CD4-positive, alpha-beta T cell treated with Interleukin-4 for 4 hours (primary cell): ENCODE results near the gene MAGOH.

Experiments
- DNase-seq: peaks from one replicate; pipeline ENCODE4 v3.0.0-alpha.2; 2020

Gene MAGOH

DNA sequence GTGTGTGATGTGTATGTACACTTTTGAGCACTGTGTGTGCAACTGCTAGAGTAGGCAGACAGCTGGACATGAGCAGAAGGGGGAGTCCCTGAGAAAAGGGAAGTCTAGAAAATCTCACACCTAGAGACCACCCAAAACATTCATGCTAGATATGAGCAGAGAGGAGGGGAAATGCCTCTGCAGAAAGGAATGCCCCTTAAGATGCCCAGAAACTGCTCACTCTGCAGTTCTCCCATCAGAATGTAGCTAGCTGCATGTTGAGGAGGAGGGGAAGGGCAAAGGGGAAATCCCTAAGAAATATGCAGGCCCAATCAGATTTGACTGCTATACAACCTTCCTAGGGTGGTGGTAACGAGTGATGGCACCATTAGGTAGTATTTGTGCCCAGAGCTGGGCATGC is 31.8 kb upstream of the MAGOH start:
- no peak for DNase-seq

- no peak for DNase-seq
These were observed 29.4 kb upstream of the MAGOH start for GRCh38 chr1:53267761-53268160.

DNA sequence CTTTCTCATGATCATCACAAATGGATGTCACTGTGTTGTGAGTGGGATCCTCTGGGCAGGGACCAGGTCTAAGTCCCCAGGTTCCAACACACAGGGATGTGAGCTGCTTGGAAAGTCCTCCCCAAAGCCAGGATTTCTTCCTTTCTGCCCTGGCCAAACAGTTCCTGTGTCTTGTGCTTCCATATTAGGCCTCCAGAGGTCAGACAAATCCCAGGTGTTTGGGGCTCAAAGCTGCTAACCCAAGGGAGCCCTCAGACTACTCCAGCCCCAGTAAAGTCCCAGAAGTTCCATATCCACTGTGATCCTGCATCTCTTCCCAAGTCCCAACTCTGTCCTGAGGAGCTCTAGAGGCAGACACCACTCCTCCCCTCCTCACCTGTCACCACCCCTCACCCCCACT is 27.7 kb upstream of the MAGOH start:
- no peak for DNase-seq

- no peak for DNase-seq
These were observed 27.3 kb upstream of the MAGOH start for GRCh38 chr1:53265581-53265980.

- DNase-seq = no peak
These were observed 25.7 kb upstream of the MAGOH start for GRCh38 chr1:53264048-53264447.

DNA sequence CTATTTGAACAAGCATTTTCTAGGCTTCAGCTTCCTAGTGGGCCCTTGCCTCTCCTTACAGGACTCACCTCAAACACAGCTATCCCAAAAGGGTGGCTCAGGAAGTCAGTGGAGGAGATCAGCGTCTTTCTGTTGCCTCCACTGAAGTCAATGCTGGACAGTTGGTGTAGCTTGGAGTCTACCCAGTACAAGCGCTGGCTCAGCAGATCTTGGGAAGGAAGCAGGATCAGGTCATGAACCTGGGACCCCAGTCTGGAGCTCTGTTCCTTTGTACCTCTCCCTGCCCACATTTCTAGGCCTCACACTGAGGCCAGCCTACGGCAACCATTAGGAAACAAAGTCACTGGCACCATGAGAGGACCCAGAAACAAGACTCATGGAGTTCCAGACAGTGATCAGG is 23.7 kb upstream of the MAGOH start:
- no peak for DNase-seq

DNA sequence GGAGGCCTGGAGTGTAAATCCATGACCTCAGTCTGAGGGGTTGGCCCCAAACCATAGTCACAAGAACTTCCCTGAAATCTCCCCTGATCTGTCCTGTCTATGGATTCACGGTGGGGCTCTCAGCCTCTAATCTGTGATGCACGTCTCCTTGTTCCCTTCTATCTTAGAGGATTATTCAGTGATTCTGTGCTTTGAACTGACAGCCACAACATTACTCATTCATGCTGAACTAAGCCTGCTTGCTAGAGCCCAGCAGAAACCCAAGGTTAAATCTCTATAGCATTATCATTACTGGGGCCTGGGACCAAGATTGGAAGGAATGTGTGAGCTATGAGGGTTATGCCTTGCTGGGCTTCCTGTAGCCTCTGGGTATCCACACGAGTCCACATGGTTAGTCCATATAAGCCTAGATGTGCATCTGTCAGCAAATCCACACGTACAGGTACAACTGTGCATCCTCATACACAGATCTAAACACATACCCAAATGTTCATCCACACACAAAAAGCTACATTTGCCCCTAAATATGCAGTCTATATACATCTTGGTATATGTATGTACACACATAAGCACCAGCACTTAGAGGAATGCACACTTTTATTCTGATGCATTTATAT is 22.4 kb upstream of the MAGOH start:
- DNase-seq = no peak

GRCh38 chr1:53259932-53260331 is 21.6 kb upstream of the MAGOH start:
- DNase-seq = no peak

- no peak for DNase-seq
These were observed 19.9 kb upstream of the MAGOH start for GRCh38 chr1:53258216-53258615.

DNA sequence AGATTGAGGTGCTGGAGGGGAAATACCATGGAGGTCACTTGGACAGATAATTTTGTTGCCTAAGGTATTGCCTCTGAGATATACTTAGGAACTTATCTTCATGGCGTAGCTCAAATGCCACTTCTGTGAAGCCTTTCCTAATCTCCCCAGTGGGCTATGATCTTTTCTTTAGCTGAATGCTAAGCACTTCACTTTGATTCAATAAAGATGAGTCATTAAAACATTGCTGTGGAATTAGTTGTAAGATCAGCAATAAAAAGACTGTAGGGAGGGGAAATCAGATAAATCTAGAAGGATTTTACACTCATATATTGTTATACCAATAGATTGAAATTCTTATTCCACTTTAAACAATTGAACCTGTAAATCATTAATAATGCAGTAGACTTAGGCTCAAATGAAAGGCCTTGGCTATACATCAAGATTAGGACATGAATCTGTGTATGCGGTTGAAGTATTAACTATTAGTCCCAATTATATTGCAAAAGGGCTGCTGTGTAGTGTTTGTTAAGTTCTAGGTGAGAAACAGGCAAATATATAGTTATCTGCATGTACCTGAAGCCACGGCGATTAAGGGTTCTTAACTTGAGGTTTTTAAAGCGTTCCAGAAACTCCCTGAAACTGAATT is 19.2 kb upstream of the MAGOH start:
- no peak for DNase-seq

GRCh38 chr1:53256511-53257453 is 18.5 kb upstream of the MAGOH start:
- no peak for DNase-seq

- DNase-seq = no peak
These were observed 16.7 kb upstream of the MAGOH start for GRCh38 chr1:53255031-53255430.

- no peak for DNase-seq
These were observed 15.8 kb upstream of the MAGOH start for GRCh38 chr1:53254011-53254640.

GRCh38 chr1:53250325-53250724 is 12.0 kb upstream of the MAGOH start:
- no peak for DNase-seq

DNA sequence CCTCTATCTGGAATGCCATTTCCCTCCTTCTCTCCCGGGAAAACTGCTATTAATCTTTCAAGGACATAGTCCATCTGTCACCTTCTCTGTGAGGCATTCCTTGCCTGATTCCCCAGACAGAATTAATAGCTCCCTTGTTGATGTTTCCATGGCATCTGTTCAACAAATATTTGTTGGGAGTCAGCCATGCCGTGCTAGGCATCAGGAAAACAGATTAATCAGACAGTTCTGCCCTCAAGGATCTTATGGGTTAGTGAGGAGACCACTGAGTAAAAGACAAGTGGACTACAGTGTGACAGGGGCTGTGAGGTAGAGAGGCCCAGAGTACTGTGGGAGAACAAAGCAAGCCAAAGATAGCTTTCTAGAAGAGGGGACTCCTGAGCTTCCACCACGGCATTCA is 11.4 kb upstream of the MAGOH start:
- no peak for DNase-seq

DNA sequence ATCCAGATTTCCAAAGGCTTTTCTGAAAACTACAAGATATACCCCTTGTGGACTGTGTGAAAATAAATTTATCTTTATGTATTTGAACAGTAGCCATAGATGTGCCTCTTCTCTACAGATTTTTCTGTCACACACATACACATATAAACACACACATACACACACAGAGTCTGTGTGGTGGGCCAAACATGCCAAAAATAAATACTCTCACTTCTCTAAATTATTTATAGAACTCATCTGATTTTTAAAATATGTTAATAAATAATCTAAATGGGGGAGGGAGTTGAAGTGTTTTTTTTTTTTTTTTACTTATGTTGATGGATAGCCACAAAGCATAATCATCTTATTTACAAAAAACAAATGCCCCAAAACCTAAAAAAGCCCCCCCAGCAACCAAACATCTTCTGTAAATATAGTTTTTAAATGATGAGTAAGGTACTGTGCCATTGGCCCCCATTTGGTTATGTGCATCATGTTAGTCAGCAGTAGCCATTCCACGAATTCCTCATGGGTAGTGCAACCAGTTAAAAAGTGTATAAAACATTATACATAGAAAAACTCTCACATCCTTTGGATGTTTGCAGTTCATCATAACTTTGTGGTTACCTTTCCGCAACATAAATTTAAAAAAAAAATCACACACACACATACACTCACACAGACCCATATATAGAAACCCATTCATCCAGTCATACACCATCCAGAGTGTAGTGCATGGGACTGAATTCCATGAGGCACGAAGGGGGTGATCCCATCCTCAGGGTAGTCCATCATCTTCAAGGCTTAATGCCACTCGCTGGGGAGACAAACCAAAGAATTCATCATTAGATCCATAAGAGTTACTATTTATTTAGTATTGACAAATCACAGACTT is 8.2 kb upstream of the MAGOH start:
- DNase-seq = no peak

GRCh38 chr1:53244141-53244540 is 5.8 kb upstream of the MAGOH start:
- no peak for DNase-seq

DNA sequence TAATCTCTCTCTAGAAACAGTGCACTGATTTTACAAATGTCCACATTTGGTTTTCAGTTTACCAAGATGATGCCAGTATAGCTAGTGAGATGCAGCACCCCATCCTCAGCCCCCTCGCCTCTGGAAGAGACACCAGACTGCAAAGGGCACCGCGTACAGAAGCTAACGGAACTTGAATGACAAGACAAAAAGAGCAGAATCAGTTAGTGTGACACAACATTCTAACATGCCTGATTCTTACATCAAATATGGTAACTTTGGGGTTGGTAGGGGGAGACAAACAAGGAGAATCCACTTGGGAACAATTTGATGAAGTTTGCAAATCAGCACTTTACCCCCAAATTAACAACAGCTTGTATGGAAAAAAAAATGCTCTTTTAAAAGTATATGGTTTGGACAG is 4.1 kb upstream of the MAGOH start:
- no peak for DNase-seq

DNA sequence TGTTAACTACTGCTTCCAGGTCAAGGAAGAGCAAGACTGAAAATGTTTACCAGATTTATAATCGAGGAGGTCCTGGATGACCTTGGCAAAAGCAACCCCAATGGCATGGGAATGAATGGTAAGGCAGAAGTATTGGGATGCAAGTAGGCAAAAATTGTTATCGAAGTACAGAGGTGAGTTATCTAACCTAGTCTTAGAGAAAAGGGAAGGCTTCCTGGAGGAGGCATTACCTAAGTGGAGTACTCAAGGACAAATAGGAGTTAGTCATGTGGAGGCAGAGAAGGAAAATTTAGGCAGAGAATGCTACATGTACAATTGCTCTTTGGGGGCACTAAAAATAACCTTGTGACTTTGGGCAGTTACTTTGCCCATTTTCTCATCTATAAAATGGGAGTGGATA is 3.5 kb upstream of the MAGOH start:
- no peak for DNase-seq

DNA sequence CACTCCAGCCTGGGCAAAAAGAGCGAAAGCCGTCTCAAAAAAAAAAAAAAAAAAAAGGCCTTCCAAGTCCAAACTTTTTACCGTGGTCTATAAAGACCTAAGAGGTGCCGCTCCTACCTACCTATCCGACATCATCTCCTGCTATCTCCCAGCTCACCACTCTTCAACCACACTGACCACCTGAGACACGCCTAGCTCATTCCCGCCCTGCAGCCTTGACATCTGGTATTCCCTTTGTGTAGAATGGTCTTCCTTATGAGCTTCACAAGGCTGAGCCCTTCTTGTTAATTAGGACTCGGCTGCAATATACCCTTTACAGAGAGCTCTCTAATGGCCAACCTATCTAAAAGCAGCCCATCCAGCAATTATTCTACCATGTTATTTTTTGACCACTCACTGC is 680 bp downstream of the MAGOH start:
- DNase-seq = no peak

- no peak for DNase-seq
These were observed 17.4 kb downstream of the MAGOH start for GRCh38 chr1:53220962-53221286.

DNA sequence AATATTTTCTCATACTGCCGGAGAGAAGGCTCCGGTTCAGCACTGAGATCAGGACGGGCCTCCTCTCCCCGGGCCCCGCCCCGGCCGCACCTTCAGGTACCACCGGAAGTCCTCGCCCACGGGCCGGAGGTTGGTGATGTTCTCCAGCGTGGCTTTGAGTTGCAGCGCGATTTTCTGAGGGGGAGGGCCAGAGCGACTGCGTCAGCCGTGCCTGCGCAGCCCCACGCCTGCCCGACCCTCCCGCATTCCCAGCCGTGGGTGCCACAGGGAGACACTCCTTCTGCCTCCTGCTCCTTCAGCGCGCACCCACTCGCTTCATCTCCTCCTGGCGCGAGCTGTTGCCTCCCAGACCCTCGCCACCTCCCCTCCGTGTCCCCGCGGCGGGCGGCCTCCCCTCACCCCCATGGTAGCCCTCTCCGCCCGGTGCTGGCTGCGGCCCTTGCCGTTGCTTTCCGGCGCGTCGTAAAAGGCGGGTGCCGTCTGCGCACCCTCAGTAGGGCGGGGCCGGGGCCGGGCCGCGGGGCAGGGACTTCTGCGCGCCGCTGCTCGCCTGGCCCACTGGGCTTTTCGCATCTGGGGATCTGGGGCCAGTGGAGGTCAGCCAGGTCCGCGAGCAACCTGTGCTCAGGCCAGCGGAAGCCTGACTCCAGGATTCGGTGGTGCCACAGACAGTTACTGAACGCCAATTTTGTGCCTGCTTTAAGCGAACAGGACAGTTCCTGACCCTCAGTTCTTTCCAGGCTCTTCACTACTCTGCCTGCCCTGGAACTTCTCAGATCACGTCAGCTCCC is 18.0 kb downstream of the MAGOH start, which contains the start of gene CZIB:
Gene CZIB (minus strand): TSS at position 464 of the 791 bp plus-strand sequence. CDS start 59 bp downstream, at position 405.
- DNase-seq = peak; percentile 93
